WERI-Rb-1 (cell line): ENCODE measurements around the gene PSMC1.
"Not testable (repeated sequence)": the region's sequence is repeated elsewhere in the genome, so short reads cannot be mapped to it uniquely, and the experiment has no call there.

Source experiments
- DNase-seq: peaks from one replicate; pipeline ENCODE4 v3.0.0-alpha.2; 2020
- H3K27ac ChIP-seq: fragments of 250-450 bp; sonication (Bioruptor Pico); 2 replicates; pipeline ENCODE4 v1.5.1; 2020; ENCODE audit warnings: mild to moderate bottlenecking, moderate library complexity
- H3K27me3 ChIP-seq: fragments of 250-450 bp; sonication (Bioruptor Pico); 2 replicates; pipeline ENCODE4 v1.5.1; 2021; ENCODE audit warnings: mild to moderate bottlenecking, low read depth, moderate library complexity; ENCODE audit not compliant: insufficient read depth, severe bottlenecking
- H3K36me3 ChIP-seq: fragments of 250-450 bp; sonication (Bioruptor Pico); 2 replicates; pipeline ENCODE4 v1.5.1; 2020; ENCODE audit warnings: mild to moderate bottlenecking, moderate library complexity
- H3K4me3 ChIP-seq: 2 replicates; pipeline ENCODE4 v1.5.1; 2011; ENCODE audit warnings: low read depth, mild to moderate bottlenecking, control low read depth, low read length
- H3K9me3 ChIP-seq: fragments of 250-450 bp; sonication (Bioruptor Pico); 2 replicates; pipeline ENCODE4 v1.5.1; 2021; ENCODE audit warnings: mild to moderate bottlenecking, moderate library complexity; ENCODE audit not compliant: severe bottlenecking
- TF ChIP-seq, protein P1 (sequence below): IDR thresholded peaks from 2 replicates; pipeline ENCODE4 v1.5.1; 2011; ENCODE audit warnings: low read depth, mild to moderate bottlenecking, control low read depth, inconsistent platforms, low read length

Gene PSMC1

DNA sequence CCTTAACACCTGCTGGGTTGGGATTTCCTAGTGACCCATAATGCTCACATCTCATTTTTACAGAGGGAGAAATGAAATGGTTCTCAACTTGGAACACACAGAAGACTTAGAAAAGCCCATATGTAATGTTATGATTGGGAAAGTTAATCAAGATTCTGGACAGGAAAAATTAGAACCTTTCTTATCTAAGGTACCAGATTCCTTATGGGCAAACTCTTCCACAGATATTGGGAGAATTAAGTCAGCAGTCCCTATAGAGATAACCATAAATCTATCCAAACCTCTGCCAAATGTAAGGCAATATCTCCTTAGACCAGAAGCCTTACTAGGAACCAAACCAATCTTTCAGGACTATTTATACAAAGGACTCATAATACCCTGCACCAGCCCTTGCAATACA, 13.9 kb upstream of the PSMC1 start:
- no peaks in the 10 kb centered on the region for H3K36me3 ChIP-seq
- peaks cover 32% of the 10 kb centered on the region for H3K9me3 ChIP-seq
- DNase-seq: no peak
- H3K27me3 ChIP-seq: peaks cover 13% of the 10 kb centered on the region
- H3K27ac ChIP-seq: no peak overlapping the region
- TF ChIP-seq, protein P1, sequence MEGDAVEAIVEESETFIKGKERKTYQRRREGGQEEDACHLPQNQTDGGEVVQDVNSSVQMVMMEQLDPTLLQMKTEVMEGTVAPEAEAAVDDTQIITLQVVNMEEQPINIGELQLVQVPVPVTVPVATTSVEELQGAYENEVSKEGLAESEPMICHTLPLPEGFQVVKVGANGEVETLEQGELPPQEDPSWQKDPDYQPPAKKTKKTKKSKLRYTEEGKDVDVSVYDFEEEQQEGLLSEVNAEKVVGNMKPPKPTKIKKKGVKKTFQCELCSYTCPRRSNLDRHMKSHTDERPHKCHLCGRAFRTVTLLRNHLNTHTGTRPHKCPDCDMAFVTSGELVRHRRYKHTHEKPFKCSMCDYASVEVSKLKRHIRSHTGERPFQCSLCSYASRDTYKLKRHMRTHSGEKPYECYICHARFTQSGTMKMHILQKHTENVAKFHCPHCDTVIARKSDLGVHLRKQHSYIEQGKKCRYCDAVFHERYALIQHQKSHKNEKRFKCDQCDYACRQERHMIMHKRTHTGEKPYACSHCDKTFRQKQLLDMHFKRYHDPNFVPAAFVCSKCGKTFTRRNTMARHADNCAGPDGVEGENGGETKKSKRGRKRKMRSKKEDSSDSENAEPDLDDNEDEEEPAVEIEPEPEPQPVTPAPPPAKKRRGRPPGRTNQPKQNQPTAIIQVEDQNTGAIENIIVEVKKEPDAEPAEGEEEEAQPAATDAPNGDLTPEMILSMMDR: no peak
- no peak overlapping the region for H3K4me3 ChIP-seq

DNA sequence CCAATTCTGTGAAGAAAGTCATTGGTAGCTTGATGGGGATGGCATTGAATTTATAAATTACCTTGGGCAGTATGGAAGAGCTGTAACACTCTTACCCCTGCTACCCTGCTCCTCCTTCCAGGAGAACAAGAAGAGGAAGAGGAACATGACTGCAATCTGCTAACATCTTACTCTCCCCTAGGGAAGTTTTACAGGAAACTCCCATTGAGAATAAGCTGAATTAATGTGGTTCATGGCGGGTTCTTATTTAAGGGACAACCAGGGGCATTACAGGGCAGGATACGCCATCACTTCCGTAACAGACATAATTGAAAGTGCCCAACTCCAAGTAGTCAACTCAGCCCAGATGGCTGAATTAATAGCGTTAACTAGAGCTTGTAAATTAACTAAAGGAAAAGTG, 9.4 kb upstream of the PSMC1 start:
- no peak overlapping the region for H3K27ac ChIP-seq
- no peaks in the 10 kb centered on the region for H3K36me3 ChIP-seq
- peaks cover 2% of the 10 kb centered on the region for H3K9me3 ChIP-seq
- H3K27me3 ChIP-seq: peaks cover 8% of the 10 kb centered on the region
- no peak for DNase-seq
- H3K4me3 ChIP-seq: no peak overlapping the region
- TF ChIP-seq, protein P1: no peak

DNA sequence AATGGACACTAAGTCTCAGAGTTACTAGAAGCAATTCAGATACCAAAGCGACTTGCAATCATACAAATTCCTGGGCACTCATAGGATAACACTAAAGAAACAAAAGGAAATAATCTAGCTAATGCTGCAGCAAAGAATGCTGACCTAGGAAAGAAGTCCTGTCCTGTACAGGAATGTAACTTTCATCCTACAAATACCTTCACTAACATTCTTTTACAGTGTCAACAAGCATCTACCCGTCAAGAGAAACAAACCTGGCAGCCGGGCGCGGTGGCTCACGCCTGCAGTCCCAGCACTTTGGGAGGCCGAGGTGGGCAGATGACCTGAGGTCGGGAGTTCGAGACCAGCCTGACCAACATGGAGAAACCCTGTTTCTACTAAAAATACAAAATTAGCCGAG, 8.9 kb upstream of the PSMC1 start:
- H3K27ac ChIP-seq, H3K4me3 ChIP-seq, H3K36me3 ChIP-seq, H3K27me3 ChIP-seq, DNase-seq, H3K9me3 ChIP-seq: not testable (repeated sequence)

DNA sequence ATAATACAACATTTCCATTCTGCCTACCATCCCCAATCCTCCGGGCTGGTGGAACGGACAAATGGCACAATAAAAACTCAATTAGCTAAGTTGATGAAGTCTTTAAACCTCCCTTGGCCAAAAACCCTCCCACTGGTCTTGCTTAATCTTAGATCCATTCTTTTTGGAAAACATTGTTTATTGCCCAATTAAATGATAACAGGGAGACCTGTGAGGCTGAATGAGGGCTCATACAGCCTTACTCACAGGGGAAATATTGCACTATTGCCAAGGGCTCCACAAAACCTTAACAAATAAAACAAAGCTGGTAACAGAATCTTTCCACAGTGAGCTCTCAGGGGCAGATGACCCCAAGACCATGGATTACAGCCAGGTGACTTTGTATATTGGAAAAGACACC, 7.8 kb upstream of the PSMC1 start:
- no peak for DNase-seq
- H3K9me3 ChIP-seq: peaks cover 2% of the 10 kb centered on the region
- no peak overlapping the region for H3K27ac ChIP-seq
- no peak overlapping the region for H3K4me3 ChIP-seq
- TF ChIP-seq, protein P1: no peak
- H3K27me3 ChIP-seq: no peaks in the 10 kb centered on the region
- no peaks in the 10 kb centered on the region for H3K36me3 ChIP-seq

DNA sequence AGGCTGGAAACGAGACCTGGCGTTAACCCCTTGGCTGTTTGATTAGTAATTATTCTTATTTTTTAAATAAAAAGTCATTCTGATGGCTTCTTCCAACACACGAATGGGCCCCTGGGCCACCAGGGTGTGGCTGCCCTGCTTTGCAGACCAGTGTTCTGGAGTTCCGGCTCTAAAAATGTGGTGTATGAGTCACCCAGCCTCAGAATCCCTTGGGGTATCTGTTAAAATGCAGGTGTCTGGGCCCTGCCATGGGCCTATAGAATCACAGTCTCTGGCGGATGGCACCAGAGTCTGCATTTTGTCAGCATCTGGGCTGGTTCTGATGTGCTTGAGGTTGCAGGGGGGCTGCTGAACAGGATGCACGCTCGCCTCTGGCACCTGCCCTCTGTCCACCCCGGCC, 2.5 kb upstream of the PSMC1 start:
- no peak overlapping the region for H3K27ac ChIP-seq
- peaks cover 8% of the 10 kb centered on the region for H3K36me3 ChIP-seq

DNA sequence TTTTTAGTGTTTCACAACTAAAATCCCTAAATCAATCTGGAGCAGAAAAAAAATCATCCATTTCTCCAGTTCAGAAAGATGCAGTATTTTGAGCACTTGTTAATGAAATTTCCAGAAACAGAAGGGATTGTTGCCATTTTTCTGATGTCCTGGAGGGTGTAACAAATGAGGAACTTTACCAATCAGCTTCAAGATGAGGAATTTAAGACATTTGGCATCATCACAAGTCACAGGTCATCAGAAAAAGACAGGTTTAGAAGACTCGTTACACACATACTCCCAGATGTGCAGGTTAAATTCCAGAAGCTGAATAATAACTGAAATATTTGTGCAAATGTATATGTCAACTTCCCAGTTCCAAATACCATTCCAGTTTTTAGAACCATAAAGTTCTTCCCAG, 482 bp upstream of the PSMC1 start:
- no peak for DNase-seq
- Histone ChIP-seq H3K9me3 (no peaks in the 10 kb centered on the region), H3K27ac (peak overlapping the region; percentile 89), H3K4me3 (peak overlapping the region; percentile 99), H3K27me3 (no peaks in the 10 kb centered on the region), H3K36me3 (peaks cover 28% of the 10 kb centered on the region)
- TF ChIP-seq, protein P1: no peak

More for the DNA sequence above, 2.5 kb upstream of the PSMC1 start:
- TF ChIP-seq, protein P1: no peak
- H3K27me3 ChIP-seq: no peaks in the 10 kb centered on the region
- no peak overlapping the region for H3K4me3 ChIP-seq
- H3K9me3 ChIP-seq: no peaks in the 10 kb centered on the region
- DNase-seq: no peak
